Panc1 (cell line): Measurements from ENCODE around the gene PCDHGB5. TPM values are rescaled to one million over a fixed set of nuclear protein-coding genes. Genes with fewer than 3 reads are reported as not detected.

ENCODE experiments used
- ATAC-seq: fragments of 200-7000 bp; cut with Tn5 transposase; 2 replicates; pipeline ENCODE4 v1.9.1; 2020; ENCODE audit warnings: mild to moderate bottlenecking, moderate library complexity
- BruUV-seq: library from RNA; stranded (reverse); fragments of 400-500 nt; replicated peaks from 2 replicates; lab custom pipeline; 2021; lab: Mats Ljungman, UMichigan
- CTCF ChIA-PET: fragments of 300-600 bp; sonication (Branson Sonifier 250); formaldehyde crosslinking; loops from one replicate; lab custom pipeline; 2022; ENCODE audit warnings: antibody characterized with exemption; lab: Charles Lee
- POLR2A ChIA-PET: fragments of 300-600 bp; sonication (Branson Sonifier 250); formaldehyde crosslinking; loops from one replicate; lab custom pipeline; 2022; ENCODE audit warnings: antibody characterized with exemption; lab: Charles Lee
- DNase-seq: peaks from one replicate; pipeline ENCODE4 v3.0.0-alpha.2; 2010; ENCODE audit warnings: low read depth, low spot score
- H3K27ac ChIP-seq: 2 replicates; pipeline ENCODE4 v1.5.1; 2011; ENCODE audit warnings: mild to moderate bottlenecking, low read length, inconsistent platforms
- H3K27me3 ChIP-seq: fragments of 200-500 bp; sonication (Bioruptor generic); 2 replicates; pipeline ENCODE4 v1.6.0; 2014; ENCODE audit warnings: low read length, inconsistent platforms; ENCODE audit not compliant: control insufficient read depth, insufficient read depth
- H3K36me3 ChIP-seq: fragments of 200-500 bp; sonication (Bioruptor generic); 2 replicates; pipeline ENCODE4 v1.5.1; 2014; ENCODE audit warnings: inconsistent platforms, mild to moderate bottlenecking, low read length, moderate library complexity; ENCODE audit not compliant: control insufficient read depth, insufficient read depth
- H3K4me1 ChIP-seq: 2 replicates; pipeline ENCODE4 v1.5.1; 2011; ENCODE audit warnings: inconsistent platforms, mild to moderate bottlenecking, low read length, moderate library complexity; ENCODE audit not compliant: control insufficient read depth, insufficient read depth
- H3K4me3 ChIP-seq, 2 experiments: 2 replicates each; pipeline ENCODE4 v1.5.1; 2011 to 2012; ENCODE audit warnings: low read depth in 2 of 2, low read length in 2 of 2, mild to moderate bottlenecking in 2 of 2, inconsistent platforms in 1 of 2, moderate library complexity in 1 of 2
- H3K9me3 ChIP-seq: fragments of 200-500 bp; sonication (Bioruptor generic); 2 replicates; pipeline ENCODE4 v1.5.1; 2014; ENCODE audit warnings: low read depth, mild to moderate bottlenecking, inconsistent platforms, low read length, moderate library complexity; ENCODE audit not compliant: control insufficient read depth, insufficient read depth
- POLR2AphosphoS5 ChIP-seq: IDR thresholded peaks from 2 replicates; pipeline ENCODE4 v1.6.1; 2012; ENCODE audit warnings: mild to moderate bottlenecking, low read depth, low read length, moderate library complexity
- SIN3A ChIP-seq: IDR thresholded peaks from 2 replicates; pipeline ENCODE4 v1.6.1; 2012; ENCODE audit warnings: low read depth, mild to moderate bottlenecking, low read length, moderate library complexity, borderline replicate concordance; ENCODE audit not compliant: insufficient read depth
- TCF7L2 ChIP-seq: IDR thresholded peaks from 2 replicates; pipeline ENCODE4 v1.6.1; 2011; ENCODE audit warnings: mild to moderate bottlenecking, low read depth, low read length, inconsistent platforms
- in situ Hi-C: cut with HindIII; loops from 2 replicates; pipeline ENCODE4 v1.10.0; 2016; ENCODE audit warnings: low sequenced_read_pairs, low pct_unique_long_range_greater_than_20kb
- intact Hi-C: fragments of 100-400 bp; cut with micrococcal nuclease; formaldehyde crosslinking; loops from one replicate; pipeline ENCODE4 v1.10.0; 2022; ENCODE audit not compliant: unreplicated experiment
- total RNA-seq: library from RNA; stranded (reverse); gene quantifications from one replicate; pipeline ENCODE4 v1.2.1, GENCODE V29; 2021; ENCODE audit not compliant: unreplicated experiment
- TF ChIP-seq, protein P1 (sequence below): fragments of 450-650 bp; IDR thresholded peaks from 2 replicates; pipeline ENCODE4 v1.5.1; 2017; ENCODE audit warnings: mild to moderate bottlenecking
- TF ChIP-seq, protein P2 (sequence below), 2 experiments: IDR thresholded peaks; 2 replicates each; pipeline ENCODE4 v1.6.1; 2011 to 2012; ENCODE audit warnings: low read depth in 2 of 2, control low read depth in 1 of 2, low read length in 1 of 2, mild to moderate bottlenecking in 1 of 2, moderate library complexity in 1 of 2; ENCODE audit not compliant: insufficient read depth in 1 of 2

PCDHGB5 gene
- total RNA-seq, 1 experiment from 2014 or later: 0.87 TPM

GRCh38 chr5:141420855-141421488 lies 23.2 kb downstream of the PCDHGB5 start, which contains the start of gene PCDHGA11:
PCDHGA11 (plus strand) TSS chr5:141421051; CDS start chr5:141421228, 177 bp downstream.
- H3K36me3 ChIP-seq: no peaks in the 10 kb centered on the region
- no peak within 1 kb of the TSS for H3K27ac ChIP-seq
- no peaks in the 10 kb centered on the region for H3K27me3 ChIP-seq
- H3K4me3 ChIP-seq: no peak within 1 kb of the TSS
- ATAC-seq (no peak), DNase-seq (no peak)
- peaks cover 14% of the 10 kb centered on the region; the same call in 1 of the 2 replicates for H3K9me3 ChIP-seq
- ChIA-PET CTCF (interaction anchor here (0.6 to 1.0 kb wide), 3 partner anchors 59 to 143 kb away, joined by 3 to 6 read pairs (median 6); no protein-coding TSS in a partner anchor), POLR2A (no interaction called here)
- TF ChIP-seq POLR2AphosphoS5: no peak
- TF ChIP-seq, protein P1, sequence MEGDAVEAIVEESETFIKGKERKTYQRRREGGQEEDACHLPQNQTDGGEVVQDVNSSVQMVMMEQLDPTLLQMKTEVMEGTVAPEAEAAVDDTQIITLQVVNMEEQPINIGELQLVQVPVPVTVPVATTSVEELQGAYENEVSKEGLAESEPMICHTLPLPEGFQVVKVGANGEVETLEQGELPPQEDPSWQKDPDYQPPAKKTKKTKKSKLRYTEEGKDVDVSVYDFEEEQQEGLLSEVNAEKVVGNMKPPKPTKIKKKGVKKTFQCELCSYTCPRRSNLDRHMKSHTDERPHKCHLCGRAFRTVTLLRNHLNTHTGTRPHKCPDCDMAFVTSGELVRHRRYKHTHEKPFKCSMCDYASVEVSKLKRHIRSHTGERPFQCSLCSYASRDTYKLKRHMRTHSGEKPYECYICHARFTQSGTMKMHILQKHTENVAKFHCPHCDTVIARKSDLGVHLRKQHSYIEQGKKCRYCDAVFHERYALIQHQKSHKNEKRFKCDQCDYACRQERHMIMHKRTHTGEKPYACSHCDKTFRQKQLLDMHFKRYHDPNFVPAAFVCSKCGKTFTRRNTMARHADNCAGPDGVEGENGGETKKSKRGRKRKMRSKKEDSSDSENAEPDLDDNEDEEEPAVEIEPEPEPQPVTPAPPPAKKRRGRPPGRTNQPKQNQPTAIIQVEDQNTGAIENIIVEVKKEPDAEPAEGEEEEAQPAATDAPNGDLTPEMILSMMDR: peak; percentile 60
- intact Hi-C loops: no loop called here
- no peaks in the 10 kb centered on the region; the same call in 1 of the 2 replicates for H3K4me1 ChIP-seq
- in situ Hi-C loops: no loop called here
- BruUV-seq: no TSS peak

DNA sequence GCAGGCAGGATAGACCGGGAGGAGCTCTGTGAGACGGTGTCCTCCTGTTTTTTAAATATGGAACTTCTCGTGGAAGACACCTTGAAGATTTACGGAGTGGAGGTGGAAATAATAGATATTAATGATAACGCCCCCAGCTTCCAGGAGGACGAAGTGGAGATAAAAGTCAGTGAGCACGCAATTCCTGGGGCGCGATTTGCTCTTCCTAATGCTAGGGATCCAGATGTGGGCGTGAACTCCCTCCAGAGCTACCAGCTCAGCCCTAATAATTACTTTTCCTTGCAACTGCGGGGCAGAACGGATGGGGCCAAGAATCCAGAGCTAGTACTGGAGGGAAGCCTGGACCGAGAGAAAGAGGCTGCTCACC lies 23.7 kb downstream of the PCDHGB5 start:
- Histone ChIP-seq H3K36me3 (no peaks in the 10 kb centered on the region), H3K4me1 (no peaks in the 10 kb centered on the region; the same call in 1 of the 2 replicates), H3K9me3 (peaks cover 15% of the 10 kb centered on the region; the same call in 1 of the 2 replicates), H3K27ac (no peak overlapping the region), H3K4me3 (no peak overlapping the region), H3K27me3 (no peaks in the 10 kb centered on the region)
- POLR2A ChIA-PET: no interaction called here
- in situ Hi-C loops (no loop called here), intact Hi-C loops (no loop called here)
- CTCF ChIA-PET: interaction anchor here (0.6 to 0.8 kb wide), 2 partner anchors 59 to 136 kb away, joined by 3 to 6 read pairs; no protein-coding TSS in a partner anchor
- no TSS peak for BruUV-seq
- ATAC-seq (no peak), DNase-seq (no peak)
- TF ChIP-seq POLR2AphosphoS5 (no peak), TCF7L2 (no peak), SIN3A (no peak)
- TF ChIP-seq, protein P1: no peak
- TF ChIP-seq, protein P2, sequence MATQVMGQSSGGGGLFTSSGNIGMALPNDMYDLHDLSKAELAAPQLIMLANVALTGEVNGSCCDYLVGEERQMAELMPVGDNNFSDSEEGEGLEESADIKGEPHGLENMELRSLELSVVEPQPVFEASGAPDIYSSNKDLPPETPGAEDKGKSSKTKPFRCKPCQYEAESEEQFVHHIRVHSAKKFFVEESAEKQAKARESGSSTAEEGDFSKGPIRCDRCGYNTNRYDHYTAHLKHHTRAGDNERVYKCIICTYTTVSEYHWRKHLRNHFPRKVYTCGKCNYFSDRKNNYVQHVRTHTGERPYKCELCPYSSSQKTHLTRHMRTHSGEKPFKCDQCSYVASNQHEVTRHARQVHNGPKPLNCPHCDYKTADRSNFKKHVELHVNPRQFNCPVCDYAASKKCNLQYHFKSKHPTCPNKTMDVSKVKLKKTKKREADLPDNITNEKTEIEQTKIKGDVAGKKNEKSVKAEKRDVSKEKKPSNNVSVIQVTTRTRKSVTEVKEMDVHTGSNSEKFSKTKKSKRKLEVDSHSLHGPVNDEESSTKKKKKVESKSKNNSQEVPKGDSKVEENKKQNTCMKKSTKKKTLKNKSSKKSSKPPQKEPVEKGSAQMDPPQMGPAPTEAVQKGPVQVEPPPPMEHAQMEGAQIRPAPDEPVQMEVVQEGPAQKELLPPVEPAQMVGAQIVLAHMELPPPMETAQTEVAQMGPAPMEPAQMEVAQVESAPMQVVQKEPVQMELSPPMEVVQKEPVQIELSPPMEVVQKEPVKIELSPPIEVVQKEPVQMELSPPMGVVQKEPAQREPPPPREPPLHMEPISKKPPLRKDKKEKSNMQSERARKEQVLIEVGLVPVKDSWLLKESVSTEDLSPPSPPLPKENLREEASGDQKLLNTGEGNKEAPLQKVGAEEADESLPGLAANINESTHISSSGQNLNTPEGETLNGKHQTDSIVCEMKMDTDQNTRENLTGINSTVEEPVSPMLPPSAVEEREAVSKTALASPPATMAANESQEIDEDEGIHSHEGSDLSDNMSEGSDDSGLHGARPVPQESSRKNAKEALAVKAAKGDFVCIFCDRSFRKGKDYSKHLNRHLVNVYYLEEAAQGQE (IDR thresholded peaks at IDR 0.05; ENCODE audit: insufficient read depth in 1 of 2, low read depth in 2 of 2, low read length in 1 of 2): no peak
